Smooth muscle cell (in vitro differentiated cells): ENCODE measurements around the gene HIF1AN. TPM values are rescaled to one million over a fixed set of nuclear protein-coding genes. Genes with fewer than 3 reads are reported as not detected.

Experiments
- DNase-seq: peaks from one replicate; lab custom pipeline; 2025; ENCODE audit not compliant: unreplicated experiment; lab: John Stamatoyannopoulos, UW
- H2AFZ ChIP-seq: fragments of 200-600 bp; sonication (generic); 2 replicates; pipeline ENCODE4 v1.6.0; 2016; ENCODE audit warnings: antibody characterized with exemption, low read depth, mild to moderate bottlenecking
- H3F3A ChIP-seq: fragments of 200-600 bp; sonication (generic); 2 replicates; pipeline ENCODE4 v1.6.0; 2017; ENCODE audit warnings: antibody characterized with exemption, low read depth
- H3K27ac ChIP-seq: fragments of 200-600 bp; sonication (generic); 2 replicates; pipeline ENCODE4 v1.5.1; 2016; ENCODE audit warnings: low read depth, mild to moderate bottlenecking
- H3K27me3 ChIP-seq: fragments of 200-600 bp; sonication (generic); 2 replicates; pipeline ENCODE4 v1.6.1; 2016; ENCODE audit warnings: low read depth, mild to moderate bottlenecking
- H3K36me3 ChIP-seq: fragments of 200-600 bp; sonication (generic); 2 replicates; pipeline ENCODE4 v1.5.1; 2016; ENCODE audit warnings: low read depth
- H3K4me1 ChIP-seq: fragments of 200-600 bp; sonication (generic); 2 replicates; pipeline ENCODE4 v1.5.1; 2016; ENCODE audit warnings: low read depth
- H3K4me2 ChIP-seq: fragments of 200-600 bp; sonication (generic); 2 replicates; pipeline ENCODE4 v1.6.0; 2016; ENCODE audit warnings: mild to moderate bottlenecking
- H3K4me3 ChIP-seq: fragments of 200-600 bp; sonication (generic); 2 replicates; pipeline ENCODE4 v1.5.1; 2016; ENCODE audit warnings: mild to moderate bottlenecking
- H3K79me2 ChIP-seq: fragments of 200-600 bp; sonication (generic); 2 replicates; pipeline ENCODE4 v1.6.0; 2016; ENCODE audit warnings: low read depth, mild to moderate bottlenecking
- H3K9ac ChIP-seq: fragments of 200-600 bp; sonication (generic); 2 replicates; pipeline ENCODE4 v1.6.0; 2016; ENCODE audit warnings: low read depth
- H3K9me3 ChIP-seq: fragments of 200-600 bp; sonication (generic); replicated peaks from 2 replicates; pipeline ENCODE4 v1.5.1; 2016; ENCODE audit warnings: low read depth
- H4K20me1 ChIP-seq: fragments of 200-600 bp; sonication (generic); 2 replicates; pipeline ENCODE4 v1.6.0; 2016; ENCODE audit warnings: low read depth
- WGBS: methylation state at CpG from one replicate; pipeline ENCODE4 v1.1.7; 2016; ENCODE audit warnings: low lambda C conversion rate; 5-methylcytosine and 5-hydroxymethylcytosine counted together
- polyA plus RNA-seq: library from polyadenylated mRNA; unstranded; fragments of >200 nt; fragmentation: Nextera tagmentation; extraction: Ambion mirVana; gene quantifications from 2 replicates; pipeline ENCODE4 v1.2.1, GENCODE V29; 2016
- total RNA-seq: library from RNA; depleted of rRNA; stranded (reverse); fragments of >200 nt; gene quantifications from 2 replicates; pipeline ENCODE4 v1.2.3, GENCODE V29; 2014
- TF ChIP-seq, protein P1 (sequence below): fragments of 200-600 bp; sonication (generic); IDR thresholded peaks from 2 replicates; pipeline ENCODE4 v1.5.1; 2017; ENCODE audit warnings: borderline replicate concordance, mild to moderate bottlenecking, antibody characterized with exemption; ENCODE audit not compliant: insufficient read depth, poor library complexity, severe bottlenecking

HIF1AN gene
- total and polyA plus RNA-seq, 2 experiments from 2014 or later, result 12.4 to 28.1 TPM

- peaks cover 66% of the 10 kb centered on the region for H3K27me3 ChIP-seq
Observed at GRCh38 chr10:100566561-100566960, 30.8 kb downstream of the HIF1AN start.

GRCh38 chr10:100567249-100567648 lies 31.5 kb downstream of the HIF1AN start:
- H2AFZ ChIP-seq, result no peak overlapping the region
- H4K20me1 ChIP-seq, result no peaks in the 10 kb centered on the region
- no peaks in the 10 kb centered on the region for H3K79me2 ChIP-seq
- peaks cover 65% of the 10 kb centered on the region for H3K27me3 ChIP-seq
- H3K9me3 ChIP-seq, result no peaks in the 10 kb centered on the region
- H3K4me2 ChIP-seq, result no peak overlapping the region
- H3K36me3 ChIP-seq, result no peaks in the 10 kb centered on the region
- H3K4me3 ChIP-seq, result no peak overlapping the region
- TF ChIP-seq, protein P1, sequence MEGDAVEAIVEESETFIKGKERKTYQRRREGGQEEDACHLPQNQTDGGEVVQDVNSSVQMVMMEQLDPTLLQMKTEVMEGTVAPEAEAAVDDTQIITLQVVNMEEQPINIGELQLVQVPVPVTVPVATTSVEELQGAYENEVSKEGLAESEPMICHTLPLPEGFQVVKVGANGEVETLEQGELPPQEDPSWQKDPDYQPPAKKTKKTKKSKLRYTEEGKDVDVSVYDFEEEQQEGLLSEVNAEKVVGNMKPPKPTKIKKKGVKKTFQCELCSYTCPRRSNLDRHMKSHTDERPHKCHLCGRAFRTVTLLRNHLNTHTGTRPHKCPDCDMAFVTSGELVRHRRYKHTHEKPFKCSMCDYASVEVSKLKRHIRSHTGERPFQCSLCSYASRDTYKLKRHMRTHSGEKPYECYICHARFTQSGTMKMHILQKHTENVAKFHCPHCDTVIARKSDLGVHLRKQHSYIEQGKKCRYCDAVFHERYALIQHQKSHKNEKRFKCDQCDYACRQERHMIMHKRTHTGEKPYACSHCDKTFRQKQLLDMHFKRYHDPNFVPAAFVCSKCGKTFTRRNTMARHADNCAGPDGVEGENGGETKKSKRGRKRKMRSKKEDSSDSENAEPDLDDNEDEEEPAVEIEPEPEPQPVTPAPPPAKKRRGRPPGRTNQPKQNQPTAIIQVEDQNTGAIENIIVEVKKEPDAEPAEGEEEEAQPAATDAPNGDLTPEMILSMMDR, result no peak
- no peak for DNase-seq
- 67% methylated on average over 11 of the region's 11 CpGs for WGBS
- H3K4me1 ChIP-seq, result no peaks in the 10 kb centered on the region
- no peak overlapping the region for H3K9ac ChIP-seq
- no peak overlapping the region for H3K27ac ChIP-seq
- H3F3A ChIP-seq, result no peaks in the 10 kb centered on the region

More at GRCh38 chr10:100566561-100566960, 30.8 kb downstream of the HIF1AN start:
- Histone ChIP-seq H3K9ac (no peak overlapping the region), H2AFZ (no peak overlapping the region), H3K9me3 (no peaks in the 10 kb centered on the region), H4K20me1 (peaks cover 3% of the 10 kb centered on the region), H3K36me3 (no peaks in the 10 kb centered on the region), H3K27ac (no peak overlapping the region), H3K4me3 (no peak overlapping the region), H3K4me2 (no peak overlapping the region), H3F3A (no peaks in the 10 kb centered on the region), H3K4me1 (no peaks in the 10 kb centered on the region), H3K79me2 (no peaks in the 10 kb centered on the region)
- DNase-seq, result no peak
- TF ChIP-seq, protein P1, result no peak
- WGBS, result 77% methylated on average over 3 of the region's 3 CpGs

DNA sequence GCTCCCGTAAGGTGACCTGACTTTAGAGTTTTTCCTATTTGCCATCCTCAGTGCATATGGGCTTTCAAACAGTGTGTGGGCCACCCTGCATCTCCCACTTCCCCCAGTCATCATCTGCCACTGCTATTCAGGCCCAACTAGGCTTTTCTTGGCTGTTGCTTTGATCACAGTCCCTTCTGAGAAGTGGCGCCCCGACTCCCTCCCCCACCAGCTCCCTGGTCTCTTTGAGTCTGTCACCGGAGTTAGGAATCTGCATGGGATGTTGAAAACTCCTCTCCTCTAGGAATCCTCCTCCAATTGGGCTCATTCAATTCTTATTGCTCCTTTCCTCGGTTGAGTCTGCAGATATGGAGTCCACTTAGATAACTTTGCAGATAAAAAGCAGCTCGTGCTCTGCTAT lies 32.1 kb downstream of the HIF1AN start:
- Histone ChIP-seq H3K9ac (no peak overlapping the region), H2AFZ (no peak overlapping the region), H3K36me3 (no peaks in the 10 kb centered on the region), H3K27me3 (peaks cover 62% of the 10 kb centered on the region), H3K27ac (no peak overlapping the region), H3K9me3 (no peaks in the 10 kb centered on the region), H3K4me1 (no peaks in the 10 kb centered on the region), H3F3A (no peaks in the 10 kb centered on the region), H3K4me3 (no peak overlapping the region), H3K4me2 (no peak overlapping the region), H3K79me2 (no peaks in the 10 kb centered on the region), H4K20me1 (no peaks in the 10 kb centered on the region)
- 55% methylated on average over 6 of the region's 6 CpGs for WGBS
- DNase-seq, result no peak
- TF ChIP-seq, protein P1, result no peak

DNA sequence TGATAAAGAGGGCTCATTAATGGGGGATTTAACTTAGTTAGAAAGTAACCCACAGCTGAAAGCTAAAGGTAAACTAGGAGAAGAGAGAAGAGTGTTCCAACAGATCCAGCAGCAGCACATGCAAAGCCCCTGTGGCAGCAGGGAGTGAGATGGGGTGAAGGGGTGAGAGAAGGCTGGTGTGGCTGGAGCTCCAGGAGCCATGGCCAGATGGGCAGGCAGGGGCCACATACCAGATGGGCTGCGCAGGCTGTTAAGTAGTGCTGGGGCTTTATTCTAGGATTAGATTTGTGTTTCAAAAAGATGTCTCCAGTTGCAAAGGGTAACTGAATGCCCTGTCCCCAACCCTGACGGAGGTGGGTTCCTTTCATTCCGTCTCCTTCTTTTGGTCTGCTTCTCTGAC lies 33.2 kb downstream of the HIF1AN start:
- no peak overlapping the region for H3K27ac ChIP-seq
- H3K4me1 ChIP-seq, result no peaks in the 10 kb centered on the region
- no peak overlapping the region for H2AFZ ChIP-seq
- H3K27me3 ChIP-seq, result peaks cover 71% of the 10 kb centered on the region
- H3K36me3 ChIP-seq, result no peaks in the 10 kb centered on the region
- WGBS, result 88% methylated on average over 3 of the region's 3 CpGs
- H3F3A ChIP-seq, result no peaks in the 10 kb centered on the region
- H3K9me3 ChIP-seq, result no peaks in the 10 kb centered on the region
- H3K4me2 ChIP-seq, result no peak overlapping the region
- H3K4me3 ChIP-seq, result no peak overlapping the region
- TF ChIP-seq, protein P1, result no peak
- no peak for DNase-seq
- H3K9ac ChIP-seq, result no peak overlapping the region
- H3K79me2 ChIP-seq, result no peaks in the 10 kb centered on the region
- H4K20me1 ChIP-seq, result no peaks in the 10 kb centered on the region
